Thyroid gland (tissue), 4 donors: ENCODE data around the gene OR10D3.

Experiments
- POLR2A ChIP-seq, 2 donors: fragments of 450-650 bp; IDR thresholded peaks; one replicate each; pipeline ENCODE4 v1.6.1; 2017; ENCODE audit warnings: antibody characterized with exemption in 2 of 2, mild to moderate bottlenecking in 2 of 2, moderate library complexity in 1 of 2
- TF ChIP-seq, protein P1 (sequence below), 6 experiments: fragments of 200-600 bp in 3 of 6; fragments of 450-650 bp in 3 of 6; sonication (generic) in 3 of 6; IDR thresholded peaks; one replicate each; pipeline ENCODE4 v1.5.1; 2016 to 2019; ENCODE audit warnings: antibody characterized with exemption in 6 of 6, mild to moderate bottlenecking in 2 of 6, inconsistent platforms in 1 of 6, moderate library complexity in 1 of 6

DNA sequence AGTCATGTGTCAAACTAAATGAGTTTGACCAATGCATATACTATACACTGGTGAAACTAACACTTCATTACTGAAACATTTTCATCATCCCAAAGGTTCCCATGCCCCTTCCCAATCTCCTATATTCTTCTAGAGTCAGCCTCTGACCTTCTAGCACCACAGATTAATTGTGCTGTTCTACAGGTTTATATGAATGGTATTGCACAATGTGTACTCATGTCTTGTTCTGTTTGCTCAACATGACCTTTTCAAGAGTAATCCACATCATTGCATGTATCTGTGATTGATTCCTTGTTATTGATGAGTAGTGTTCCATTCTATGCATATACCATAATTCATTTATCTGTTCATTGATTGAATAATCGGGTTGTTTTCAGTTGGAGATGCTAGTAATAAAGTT, 50.2 kb downstream of the OR10D3 start:
- TF ChIP-seq, protein P1, sequence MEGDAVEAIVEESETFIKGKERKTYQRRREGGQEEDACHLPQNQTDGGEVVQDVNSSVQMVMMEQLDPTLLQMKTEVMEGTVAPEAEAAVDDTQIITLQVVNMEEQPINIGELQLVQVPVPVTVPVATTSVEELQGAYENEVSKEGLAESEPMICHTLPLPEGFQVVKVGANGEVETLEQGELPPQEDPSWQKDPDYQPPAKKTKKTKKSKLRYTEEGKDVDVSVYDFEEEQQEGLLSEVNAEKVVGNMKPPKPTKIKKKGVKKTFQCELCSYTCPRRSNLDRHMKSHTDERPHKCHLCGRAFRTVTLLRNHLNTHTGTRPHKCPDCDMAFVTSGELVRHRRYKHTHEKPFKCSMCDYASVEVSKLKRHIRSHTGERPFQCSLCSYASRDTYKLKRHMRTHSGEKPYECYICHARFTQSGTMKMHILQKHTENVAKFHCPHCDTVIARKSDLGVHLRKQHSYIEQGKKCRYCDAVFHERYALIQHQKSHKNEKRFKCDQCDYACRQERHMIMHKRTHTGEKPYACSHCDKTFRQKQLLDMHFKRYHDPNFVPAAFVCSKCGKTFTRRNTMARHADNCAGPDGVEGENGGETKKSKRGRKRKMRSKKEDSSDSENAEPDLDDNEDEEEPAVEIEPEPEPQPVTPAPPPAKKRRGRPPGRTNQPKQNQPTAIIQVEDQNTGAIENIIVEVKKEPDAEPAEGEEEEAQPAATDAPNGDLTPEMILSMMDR (IDR thresholded peaks at IDR 0.05) = no peak
- no peak for TF ChIP-seq POLR2A (IDR thresholded peaks at IDR 0.05)
